ENCODE data around the gene ACOX2.

DNA sequence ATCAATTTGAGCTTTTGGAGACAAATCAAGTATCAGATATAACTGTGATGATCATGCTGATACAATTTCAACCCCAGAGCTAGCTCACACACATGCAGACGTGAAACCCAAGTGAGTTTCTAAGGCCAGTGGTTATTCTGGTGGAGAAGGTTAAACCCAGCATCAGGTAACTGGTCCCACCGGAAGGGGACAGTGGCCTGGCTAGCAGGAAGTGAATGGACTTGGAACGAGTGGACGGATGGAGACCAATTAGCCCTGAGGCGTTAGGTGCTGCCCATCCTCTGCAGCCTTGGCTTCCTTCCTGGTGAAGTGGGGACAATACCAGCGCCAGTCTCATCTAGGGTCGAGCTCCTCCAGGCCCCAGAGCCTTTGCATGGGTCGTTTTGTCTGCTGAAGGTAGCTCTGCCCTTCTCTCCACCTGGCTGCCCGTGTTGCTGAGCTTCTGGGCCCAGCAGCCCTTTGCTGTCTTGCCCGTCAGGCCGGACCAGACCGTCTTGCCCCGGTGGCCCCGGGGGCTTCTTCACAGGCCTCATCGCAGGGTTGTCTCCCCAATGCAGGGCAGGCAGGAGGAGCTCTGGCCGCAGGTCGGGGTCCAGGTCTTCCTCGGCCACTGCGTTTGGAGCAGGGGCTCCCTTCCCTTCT, 46.0 kb downstream of the ACOX2 start:
- TF ChIP-seq SP1 (IDR thresholded peaks at IDR 0.05) (no peak), SUZ12 (IDR thresholded peaks at IDR 0.05) (no peak), TARDBP (IDR thresholded peaks at IDR 0.05) (no peak)

Measured in HEK293T (cell line).